ENCODE data around the gene TIGD3. TPM values are rescaled to one million over a fixed set of nuclear protein-coding genes. Genes with fewer than 3 reads are reported as not detected.

The TIGD3 gene
- total RNA-seq, 1 experiment from 2014 or later, result 3.0 TPM

DNA sequence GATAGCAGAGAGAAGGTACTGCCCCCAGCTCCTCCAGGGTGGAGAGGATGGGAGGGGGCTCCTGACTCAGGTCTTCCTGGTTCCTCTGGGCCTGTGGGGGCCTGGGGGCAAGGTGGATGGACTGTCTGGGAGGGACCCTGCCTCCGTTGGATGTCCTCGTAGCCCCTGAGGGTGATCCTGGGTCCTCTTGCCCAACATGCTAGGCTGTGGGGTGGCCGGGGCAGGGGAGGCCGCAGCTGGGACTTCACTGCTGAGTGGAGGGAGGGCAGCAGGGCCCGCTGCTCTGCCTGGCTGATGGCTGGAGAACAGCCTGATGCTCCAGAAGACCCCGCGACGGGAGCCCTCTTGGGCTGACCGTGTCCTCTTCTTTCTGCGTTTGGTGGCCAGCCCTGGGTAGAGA is 45.3 kb downstream of the TIGD3 start:
- Histone ChIP-seq H3K4me1 (0 out of 2 replicates have a peak, but pooled peaks cover 3% of the 10 kb centered on the region), H3K4me3 (ENCODE audit: low read depth, low read length) (no peak overlapping the region), H3K36me3 (ENCODE audit: control insufficient read depth, insufficient read depth, low read length) (peaks cover 4% of the 10 kb centered on the region), H3K9me3 (no peaks in the 10 kb centered on the region), H3K27me3 (replicated peaks; ENCODE audit: control insufficient read depth, insufficient read depth, low read length) (no peaks in the 10 kb centered on the region)
- H3K27me3 Mint-ChIP-seq (ENCODE audit: insufficient read depth, unreplicated experiment), result no peaks in the 10 kb centered on the region
- no peak for TF ChIP-seq CTCF (IDR thresholded peaks at IDR 0.05; ENCODE audit: insufficient read depth in 1 of 2, low read depth in 1 of 2, low read length in 1 of 2, severe bottlenecking in 1 of 2, unreplicated experiment in 1 of 2)
- peaks cover 4% of the 10 kb centered on the region for H3K4me1 Mint-ChIP-seq (ENCODE audit: low read depth, unreplicated experiment)
- CTCF ChIA-PET, result interaction anchor here (0.6 kb wide), 1 partner anchor 173 kb away, joined by 3 read pairs; the partner anchor contains the start of gene FAM89B
- H3K9me3 Mint-ChIP-seq (ENCODE audit: unreplicated experiment), result no peaks in the 10 kb centered on the region
- H3K36me3 Mint-ChIP-seq (ENCODE audit: insufficient read depth, unreplicated experiment), result peaks cover 71% of the 10 kb centered on the region
- DNase-seq, result no peak
- POLR2A ChIA-PET, result interaction anchor here (0.5 kb wide), 1 partner anchor 94 kb away, joined by 3 read pairs; no protein-coding TSS in a partner anchor
- no peak overlapping the region for H3K4me3 Mint-ChIP-seq (ENCODE audit: unreplicated experiment)
- BruUV-seq (replicated peaks), result no TSS peak
- no peak overlapping the region for H3K27ac Mint-ChIP-seq (ENCODE audit: unreplicated experiment)
- intact Hi-C loops (cut with micrococcal nuclease; ENCODE audit: unreplicated experiment), result no loop called here

- ChIA-PET POLR2A (interaction anchor here (0.5 kb wide), 2 partner anchors 67 to 95 kb away, joined by 3 to 12 read pairs; partner anchors contain the start of gene DPF2), CTCF (interaction anchor here (0.8 kb wide), 1 partner anchor 125 kb away, joined by 5 read pairs; no protein-coding TSS in a partner anchor)
- Histone ChIP-seq H3K36me3 (ENCODE audit: control insufficient read depth, insufficient read depth, low read length) (peaks cover 7% of the 10 kb centered on the region), H3K27me3 (replicated peaks; ENCODE audit: control insufficient read depth, insufficient read depth, low read length) (no peaks in the 10 kb centered on the region), H3K4me1 (0 out of 2 replicates have a peak, but pooled peaks cover 3% of the 10 kb centered on the region), H3K9me3 (no peaks in the 10 kb centered on the region), H3K4me3 (ENCODE audit: low read depth, low read length) (no peak overlapping the region)
- no peak overlapping the region for H3K4me3 Mint-ChIP-seq (ENCODE audit: unreplicated experiment)
- no peaks in the 10 kb centered on the region for H3K27me3 Mint-ChIP-seq (ENCODE audit: insufficient read depth, unreplicated experiment)
- H3K4me1 Mint-ChIP-seq (ENCODE audit: low read depth, unreplicated experiment), result peaks cover 4% of the 10 kb centered on the region
- no TSS peak for BruUV-seq (replicated peaks)
- intact Hi-C loops (cut with micrococcal nuclease; ENCODE audit: unreplicated experiment), result no loop called here
- no peak for TF ChIP-seq CTCF (IDR thresholded peaks at IDR 0.05; ENCODE audit: insufficient read depth in 1 of 2, low read depth in 1 of 2, low read length in 1 of 2, severe bottlenecking in 1 of 2, unreplicated experiment in 1 of 2)
- no peak overlapping the region for H3K27ac Mint-ChIP-seq (ENCODE audit: unreplicated experiment)
- no peak for DNase-seq
- H3K36me3 Mint-ChIP-seq (ENCODE audit: insufficient read depth, unreplicated experiment), result peaks cover 78% of the 10 kb centered on the region
- H3K9me3 Mint-ChIP-seq (ENCODE audit: unreplicated experiment), result no peaks in the 10 kb centered on the region
Observed at GRCh38 chr11:65400307-65401072, 45.9 kb downstream of the TIGD3 start.

GRCh38 chr11:65401073-65401802 is 46.7 kb downstream of the TIGD3 start:
- H3K27me3 Mint-ChIP-seq (ENCODE audit: insufficient read depth, unreplicated experiment), result no peaks in the 10 kb centered on the region
- no peak overlapping the region for H3K27ac Mint-ChIP-seq (ENCODE audit: unreplicated experiment)
- Histone ChIP-seq H3K4me3 (ENCODE audit: low read depth, low read length) (no peak overlapping the region), H3K27me3 (replicated peaks; ENCODE audit: control insufficient read depth, insufficient read depth, low read length) (no peaks in the 10 kb centered on the region), H3K9me3 (no peaks in the 10 kb centered on the region), H3K4me1 (0 out of 2 replicates have a peak, but pooled peaks cover 3% of the 10 kb centered on the region), H3K36me3 (ENCODE audit: control insufficient read depth, insufficient read depth, low read length) (peaks cover 7% of the 10 kb centered on the region)
- no peak for DNase-seq
- H3K9me3 Mint-ChIP-seq (ENCODE audit: unreplicated experiment), result no peaks in the 10 kb centered on the region
- H3K4me3 Mint-ChIP-seq (ENCODE audit: unreplicated experiment), result no peak overlapping the region
- H3K36me3 Mint-ChIP-seq (ENCODE audit: insufficient read depth, unreplicated experiment), result peaks cover 75% of the 10 kb centered on the region
- BruUV-seq (replicated peaks), result no TSS peak
- TF ChIP-seq CTCF (IDR thresholded peaks at IDR 0.05; ENCODE audit: insufficient read depth in 1 of 2, low read depth in 1 of 2, low read length in 1 of 2, severe bottlenecking in 1 of 2, unreplicated experiment in 1 of 2), result no peak
- intact Hi-C loops (cut with micrococcal nuclease; ENCODE audit: unreplicated experiment), result no loop called here
- CTCF ChIA-PET, result interaction anchor here (0.6 to 0.9 kb wide), 4 partner anchors 15 to 126 kb away, joined by 3 to 12 read pairs (median 5); partner anchors contain the start of gene FRMD8
- POLR2A ChIA-PET, result interaction anchor here (0.5 to 0.6 kb wide), 2 partner anchors 68 to 71 kb away, joined by 3 to 12 read pairs; partner anchors contain the start of gene DPF2
- H3K4me1 Mint-ChIP-seq (ENCODE audit: low read depth, unreplicated experiment), result peaks cover 4% of the 10 kb centered on the region
